Esophagus muscularis mucosa (tissue), 4 donors: ENCODE data around the gene NUDT1. TPM values are rescaled to one million over a fixed set of nuclear protein-coding genes. Genes with fewer than 3 reads are reported as not detected.

Source experiments
- DNase-seq: peaks from one replicate; pipeline ENCODE4 v3.0.0-alpha.2; 2017; ENCODE audit errors: extremely low spot score
- H3K27ac ChIP-seq, 4 donors: fragments of 200-600 bp; sonication (generic); replicated peaks in 1 of 4; 1 replicate in 3 of 4; 2 replicates in 1 of 4; pipeline ENCODE4 v1.5.1; 2016 to 2019; ENCODE audit warnings: mild to moderate bottlenecking in 1 of 4
- H3K27me3 ChIP-seq, 4 donors: fragments of 200-600 bp; sonication (generic); one replicate each; pipeline versions ENCODE4 v1.5.1 to v1.6.0; 2016 to 2019
- H3K36me3 ChIP-seq, 4 donors: fragments of 200-600 bp; sonication (generic); one replicate each; pipeline ENCODE4 v1.5.1; 2016 to 2019
- H3K4me1 ChIP-seq, 4 donors: fragments of 200-600 bp; sonication (generic); one replicate each; pipeline ENCODE4 v1.5.1; 2016 to 2019
- H3K4me3 ChIP-seq, 4 donors: fragments of 200-600 bp; sonication (generic); 1 replicate in 2 of 4; 2 replicates in 2 of 4; pipeline ENCODE4 v1.5.1; 2016 to 2019; ENCODE audit warnings: mild to moderate bottlenecking in 4 of 4, moderate library complexity in 1 of 4
- H3K9me3 ChIP-seq, 4 donors: fragments of 200-600 bp; sonication (generic); 1 replicate in 3 of 4; 2 replicates in 1 of 4; pipeline ENCODE4 v1.5.1; 2016 to 2019
- CTCF ChIP-seq, 3 experiments: fragments of 200-600 bp in 2 of 3; fragments of 450-650 bp in 1 of 3; sonication (generic) in 2 of 3; IDR thresholded peaks; one replicate each; pipeline ENCODE4 v1.5.1; 2017 to 2019; ENCODE audit warnings: antibody characterized with exemption in 3 of 3, mild to moderate bottlenecking in 2 of 3, moderate library complexity in 1 of 3
- EP300 ChIP-seq: sonication (generic); formaldehyde crosslinking; IDR thresholded peaks from one replicate; pipeline ENCODE4 v1.6.1; 2017; ENCODE audit warnings: antibody characterized with exemption
- POLR2A ChIP-seq: fragments of 450-650 bp; IDR thresholded peaks from one replicate; pipeline ENCODE4 v1.6.1; 2017; ENCODE audit warnings: antibody characterized with exemption, moderate library complexity, mild to moderate bottlenecking, low read depth
- POLR2AphosphoS5 ChIP-seq, 2 donors: sonication (generic); formaldehyde crosslinking; IDR thresholded peaks; one replicate each; pipeline ENCODE4 v1.6.1; 2017; ENCODE audit warnings: antibody characterized with exemption in 2 of 2
- WGBS: methylation state at CpG from one replicate; pipeline ENCODE4 v1.1.5; 2018; 5-methylcytosine and 5-hydroxymethylcytosine counted together
- intact Hi-C: fragments of 100-400 bp; cut with DNase I; formaldehyde crosslinking; loops from one replicate; pipeline ENCODE4 v1.15.1; 2023
- total RNA-seq, 4 donors: library from RNA; depleted of rRNA; stranded (reverse); fragments of >200 nt; gene quantifications; one replicate each; pipeline versions ENCODE4 v1.1.0 to v1.2.1, GENCODE V29; 2016

The NUDT1 gene
- total RNA-seq, 4 donors from 2014 or later: 10.9 to 18.7 (median 18.0) TPM

GRCh38 chr7:2230882-2231281 lies 11.1 kb upstream of the NUDT1 start:
- TF ChIP-seq POLR2A (no peak), CTCF (IDR thresholded peaks at IDR 0.05) (no peak), POLR2AphosphoS5 (IDR thresholded peaks at IDR 0.05) (no peak), EP300 (no peak)
- WGBS: 90% methylated on average over 9 of the region's 9 CpGs
- Histone ChIP-seq H3K36me3 (peaks cover 19 to 59% (median 50%) of the 10 kb centered on the region in 4 donors), H3K27me3 (no peaks in the 10 kb centered on the region), H3K9me3 (no peaks in the 10 kb centered on the region), H3K4me3 (no peak overlapping the region), H3K4me1 (peaks cover 24 to 45% (median 34%) of the 10 kb centered on the region in 4 donors), H3K27ac (no peak overlapping the region)
- intact Hi-C loops: no loop called here
- no peak for DNase-seq

DNA sequence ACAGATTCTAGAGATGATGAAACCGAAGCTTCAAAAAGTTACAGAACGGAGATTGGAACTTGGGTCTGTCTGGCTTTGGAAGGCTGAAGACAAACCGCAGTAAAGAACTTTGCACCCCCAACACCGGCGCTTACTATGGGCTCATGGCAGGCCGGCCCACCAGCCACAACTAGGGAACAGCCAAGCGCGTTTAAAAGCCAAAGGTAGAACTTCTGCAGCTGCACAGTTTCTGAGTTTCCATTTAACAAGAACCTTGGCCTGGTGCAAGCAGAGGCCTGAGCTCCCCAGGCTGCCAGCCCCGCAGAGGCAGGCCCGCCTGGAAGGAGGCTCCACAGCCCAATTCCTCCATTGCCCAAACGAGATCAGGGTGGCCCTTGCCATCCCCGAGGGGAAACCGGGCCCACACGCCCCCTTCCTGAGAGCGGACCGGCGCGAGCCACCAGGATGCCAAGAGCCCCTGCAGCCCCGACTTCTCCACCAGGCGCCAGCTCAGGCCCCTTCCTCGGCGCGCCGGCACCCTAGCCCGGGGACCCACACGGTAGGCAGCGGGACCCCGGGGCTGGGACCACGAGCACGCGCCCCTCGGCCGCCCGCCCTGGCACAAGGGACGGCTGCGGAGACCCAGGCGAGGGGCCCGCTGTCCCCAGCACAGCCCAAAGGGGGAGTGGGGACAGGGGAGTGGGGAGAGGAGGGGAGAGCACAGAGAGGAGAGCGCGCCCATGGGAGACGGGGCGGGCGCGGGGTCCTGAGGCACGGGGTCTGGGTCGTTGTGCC lies 9.8 kb upstream of the NUDT1 start:
- intact Hi-C loops: no loop called here
- H3K4me1 ChIP-seq: peaks cover 24 to 45% (median 34%) of the 10 kb centered on the region in 4 donors
- no peaks in the 10 kb centered on the region for H3K27me3 ChIP-seq
- TF ChIP-seq CTCF (IDR thresholded peaks at IDR 0.05): no peak
- TF ChIP-seq EP300: no peak
- no peak for TF ChIP-seq POLR2AphosphoS5 (IDR thresholded peaks at IDR 0.05)
- TF ChIP-seq POLR2A: no peak
- no peaks in the 10 kb centered on the region for H3K9me3 ChIP-seq
- whole genome bisulfite sequencing: 3% methylated on average over 32 of the region's 46 CpGs
- peak overlapping the region; percentile 71 to 100 (median 95) for H3K4me3 ChIP-seq
- peaks cover 21 to 59% (median 45%) of the 10 kb centered on the region in 4 donors for H3K36me3 ChIP-seq
- DNase-seq: no peak
- peak overlapping the region; percentile 71 to 84 (median 81) for H3K27ac ChIP-seq

DNA sequence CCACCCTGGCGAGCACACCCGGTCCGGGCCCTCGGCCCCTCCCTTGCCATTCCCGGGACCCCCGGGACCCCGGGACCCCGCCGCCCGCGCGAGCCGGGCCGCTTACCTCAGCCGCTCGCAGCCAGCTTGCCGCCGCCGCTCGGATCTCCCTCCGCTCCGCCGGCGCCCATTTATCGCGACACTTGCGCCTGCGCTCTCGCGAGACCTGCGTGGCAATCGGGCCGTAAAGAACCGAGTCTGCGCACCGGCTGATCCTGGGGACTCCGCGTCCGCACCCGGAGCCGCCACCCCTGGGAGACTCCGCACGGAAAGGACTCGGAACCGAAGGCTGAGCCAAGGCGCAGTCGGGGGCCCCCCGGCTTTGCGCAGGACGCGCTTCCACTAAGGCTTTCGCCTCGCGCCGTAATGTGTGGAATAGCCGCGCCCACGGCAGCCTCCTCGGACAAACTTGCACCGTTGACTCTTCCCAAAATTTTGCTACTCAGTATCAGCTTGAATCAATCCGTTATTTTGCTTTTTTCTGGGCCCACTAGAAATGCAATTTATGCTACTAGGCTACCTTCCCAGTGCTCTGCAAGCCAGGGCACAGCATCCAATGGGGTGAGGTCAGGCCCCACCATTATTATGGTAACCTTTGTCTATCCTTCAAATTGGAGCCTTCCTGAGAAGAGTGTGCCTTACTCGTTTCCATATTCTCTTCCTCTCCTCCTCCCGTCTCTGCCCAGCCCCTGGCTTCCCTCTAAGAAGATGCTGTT lies 9.1 kb upstream of the NUDT1 start, which contains the start of gene MAD1L1:
TSS of gene MAD1L1 (minus strand) at position 180 of the 755 bp plus-strand sequence. CDS start 2,812 bp downstream, outside the sequence.
- H3K27me3 ChIP-seq: no peaks in the 10 kb centered on the region
- peak within 1 kb of the TSS; percentile 71 to 84 (median 81) for H3K27ac ChIP-seq
- peaks cover 24 to 45% (median 34%) of the 10 kb centered on the region in 4 donors for H3K4me1 ChIP-seq
- WGBS: 0% methylated on average over 4 of the region's 63 CpGs
- H3K36me3 ChIP-seq: peaks cover 18 to 59% (median 46%) of the 10 kb centered on the region in 4 donors
- no peaks in the 10 kb centered on the region for H3K9me3 ChIP-seq
- TF ChIP-seq POLR2AphosphoS5 (IDR thresholded peaks at IDR 0.05): peak in 1 of 2 donors; percentile 68
- TF ChIP-seq EP300: no peak
- intact Hi-C loops: no loop called here
- peak within 1 kb of the TSS; percentile 71 to 100 (median 95) for H3K4me3 ChIP-seq
- DNase-seq: peak; percentile 96

DNA sequence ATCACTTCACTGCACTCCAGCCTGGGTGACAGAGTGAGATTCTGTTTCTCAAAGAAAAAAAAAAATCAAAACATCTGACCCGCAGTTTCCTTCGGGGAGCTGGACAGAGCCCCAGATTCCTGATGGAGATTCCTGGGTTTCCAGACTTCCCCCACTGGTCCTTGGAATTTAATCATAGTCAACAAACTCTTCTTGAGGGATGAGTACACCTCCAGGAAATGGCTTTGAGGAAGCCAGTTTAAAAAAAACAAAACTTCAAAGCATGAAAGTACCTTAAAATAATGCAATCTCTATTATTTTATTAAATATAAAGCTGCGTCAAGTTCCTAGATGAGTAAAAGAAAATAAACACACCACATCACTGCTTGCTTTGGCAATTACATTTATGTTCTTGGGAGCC lies 8.1 kb upstream of the NUDT1 start:
- peaks cover 22 to 60% (median 51%) of the 10 kb centered on the region in 4 donors for H3K36me3 ChIP-seq
- no peak overlapping the region for H3K27ac ChIP-seq
- H3K4me3 ChIP-seq: no peak overlapping the region
- H3K4me1 ChIP-seq: peaks cover 24 to 45% (median 34%) of the 10 kb centered on the region in 4 donors
- DNase-seq: no peak
- TF ChIP-seq CTCF (IDR thresholded peaks at IDR 0.05): no peak
- TF ChIP-seq POLR2A: no peak
- TF ChIP-seq EP300: no peak
- TF ChIP-seq POLR2AphosphoS5 (IDR thresholded peaks at IDR 0.05): no peak
- intact Hi-C loops: no loop called here
- no peaks in the 10 kb centered on the region for H3K27me3 ChIP-seq
- WGBS: 80% methylated on average over 3 of the region's 3 CpGs
- no peaks in the 10 kb centered on the region for H3K9me3 ChIP-seq

- WGBS: 90% methylated on average over 12 of the region's 12 CpGs
- intact Hi-C loops: no loop called here
- TF ChIP-seq EP300 (no peak), POLR2A (no peak), CTCF (IDR thresholded peaks at IDR 0.05) (no peak), POLR2AphosphoS5 (IDR thresholded peaks at IDR 0.05) (no peak)
- no peaks in the 10 kb centered on the region for H3K27me3 ChIP-seq
- peaks cover 30 to 57% (median 44%) of the 10 kb centered on the region in 4 donors for H3K36me3 ChIP-seq
- peaks cover 18 to 32% (median 24%) of the 10 kb centered on the region in 4 donors for H3K4me1 ChIP-seq
- H3K4me3 ChIP-seq: no peak overlapping the region
- peak overlapping the region in 3 of 4 donors; percentile 22 to 57 (median 28) for H3K27ac ChIP-seq
- DNase-seq: no peak
- H3K9me3 ChIP-seq: no peaks in the 10 kb centered on the region
Observed at GRCh38 chr7:2237109-2237602, 4.9 kb upstream of the NUDT1 start.
